Activated naive CD4-positive, alpha-beta T cell treated with Interleukin-2 at 50 U/mL for 16 hours (primary cell): Measurements from ENCODE around the gene CIC.

Experiments
- DNase-seq: peaks from one replicate; pipeline ENCODE4 v3.0.0-alpha.2; 2020

The CIC gene

GRCh38 chr19:42290136-42290522 is 21.1 kb downstream of the CIC start:
- no peak for DNase-seq

DNA sequence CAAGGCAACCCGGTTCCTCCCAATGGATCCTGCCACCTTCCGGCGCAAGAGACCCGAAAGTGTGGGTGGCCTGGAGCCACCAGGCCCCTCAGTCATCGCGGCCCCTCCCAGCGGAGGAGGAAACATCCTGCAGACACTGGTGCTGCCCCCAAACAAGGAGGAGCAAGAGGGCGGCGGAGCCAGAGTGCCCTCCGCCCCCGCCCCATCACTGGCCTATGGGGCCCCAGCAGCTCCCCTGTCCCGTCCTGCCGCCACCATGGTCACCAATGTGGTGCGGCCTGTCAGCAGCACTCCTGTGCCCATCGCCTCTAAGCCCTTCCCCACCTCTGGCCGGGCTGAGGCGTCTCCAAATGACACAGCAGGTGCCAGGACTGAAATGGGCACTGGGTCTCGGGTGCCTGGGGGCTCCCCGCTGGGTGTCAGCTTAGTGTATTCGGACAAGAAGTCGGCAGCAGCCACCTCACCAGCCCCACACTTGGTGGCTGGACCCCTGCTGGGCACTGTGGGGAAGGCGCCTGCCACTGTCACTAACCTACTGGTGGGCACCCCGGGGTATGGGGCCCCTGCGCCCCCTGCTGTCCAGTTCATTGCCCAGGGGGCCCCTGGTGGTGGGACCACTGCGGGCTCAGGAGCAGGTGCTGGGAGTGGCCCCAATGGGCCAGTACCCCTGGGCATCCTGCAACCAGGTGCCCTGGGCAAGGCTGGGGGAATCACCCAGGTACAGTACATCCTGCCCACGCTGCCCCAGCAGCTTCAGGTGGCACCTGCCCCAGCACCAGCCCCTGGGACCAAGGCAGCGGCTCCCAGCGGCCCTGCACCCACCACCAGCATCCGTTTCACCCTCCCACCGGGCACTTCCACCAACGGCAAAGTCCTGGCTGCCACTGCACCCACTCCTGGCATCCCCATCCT is 21.7 kb downstream of the CIC start:
- peak; percentile 63 for DNase-seq

DNA sequence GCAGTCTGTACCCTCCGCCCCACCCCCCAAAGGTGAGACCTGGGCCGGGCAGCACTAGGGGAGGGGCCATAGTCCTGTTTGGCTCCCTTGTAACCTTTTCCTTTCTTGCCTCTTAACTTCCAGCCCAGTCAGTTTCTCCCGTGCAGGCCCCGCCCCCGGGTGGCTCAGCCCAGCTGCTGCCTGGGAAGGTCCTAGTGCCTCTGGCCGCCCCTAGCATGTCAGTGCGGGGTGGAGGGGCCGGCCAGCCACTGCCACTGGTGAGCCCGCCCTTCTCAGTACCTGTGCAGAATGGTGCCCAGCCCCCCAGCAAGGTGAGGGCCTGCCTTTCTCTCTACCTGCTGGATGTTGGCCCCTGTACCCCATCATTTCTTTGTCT is 22.4 kb downstream of the CIC start:
- no peak for DNase-seq

DNA sequence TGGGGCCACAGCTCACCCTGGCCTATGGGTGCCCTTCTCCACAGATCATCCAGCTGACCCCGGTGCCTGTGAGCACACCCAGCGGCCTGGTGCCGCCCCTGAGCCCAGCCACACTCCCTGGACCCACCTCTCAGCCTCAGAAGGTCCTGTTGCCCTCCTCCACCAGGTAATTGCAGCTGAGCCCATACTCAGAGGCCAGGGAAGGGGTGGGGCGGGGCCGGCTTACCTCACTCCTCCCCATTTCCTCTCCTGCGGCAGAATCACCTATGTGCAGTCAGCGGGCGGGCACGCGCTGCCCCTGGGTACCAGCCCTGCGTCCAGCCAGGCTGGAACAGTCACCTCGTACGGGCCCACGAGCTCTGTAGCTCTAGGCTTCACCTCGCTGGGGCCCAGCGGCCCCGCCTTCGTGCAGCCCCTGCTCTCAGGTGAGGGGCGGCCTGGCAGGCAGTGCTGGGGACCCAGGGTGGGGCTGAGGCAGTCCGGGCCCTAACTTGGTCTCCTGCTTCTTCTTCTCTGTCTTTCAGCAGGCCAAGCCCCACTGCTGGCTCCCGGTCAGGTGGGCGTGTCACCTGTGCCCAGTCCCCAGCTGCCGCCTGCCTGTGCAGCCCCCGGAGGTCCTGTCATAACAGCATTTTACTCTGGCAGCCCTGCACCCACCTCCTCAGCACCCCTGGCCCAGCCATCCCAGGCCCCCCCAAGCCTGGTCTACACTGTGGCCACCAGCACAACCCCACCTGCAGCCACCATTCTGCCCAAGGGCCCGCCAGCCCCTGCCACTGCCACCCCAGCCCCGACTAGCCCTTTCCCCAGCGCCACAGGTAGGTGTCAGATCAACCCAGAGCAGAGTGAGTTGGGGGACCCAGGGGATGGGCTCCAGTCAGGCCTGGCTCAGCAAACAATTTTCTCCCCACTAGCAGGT is 23.2 kb downstream of the CIC start:
- no peak for DNase-seq

GRCh38 chr19:42292963-42293362 is 23.9 kb downstream of the CIC start:
- DNase-seq = no peak

DNA sequence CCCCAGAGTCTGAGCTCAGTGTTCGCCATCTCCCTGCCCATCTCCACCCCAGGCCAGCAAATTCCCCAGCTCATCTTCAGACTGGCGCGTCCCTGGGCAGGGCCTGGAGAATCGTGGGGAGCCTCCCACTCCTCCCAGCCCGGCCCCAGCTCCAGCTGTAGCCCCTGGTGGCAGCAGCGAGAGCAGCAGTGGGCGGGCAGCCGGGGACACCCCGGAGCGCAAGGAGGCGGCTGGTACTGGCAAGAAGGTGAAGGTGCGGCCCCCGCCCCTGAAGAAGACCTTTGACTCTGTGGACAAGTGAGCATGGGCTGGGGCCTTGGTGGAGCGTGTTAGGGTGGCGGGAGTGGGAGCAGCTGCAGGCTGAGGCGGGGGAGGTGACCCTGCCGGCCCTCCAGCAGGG is 24.5 kb downstream of the CIC start:
- DNase-seq = no peak

DNA sequence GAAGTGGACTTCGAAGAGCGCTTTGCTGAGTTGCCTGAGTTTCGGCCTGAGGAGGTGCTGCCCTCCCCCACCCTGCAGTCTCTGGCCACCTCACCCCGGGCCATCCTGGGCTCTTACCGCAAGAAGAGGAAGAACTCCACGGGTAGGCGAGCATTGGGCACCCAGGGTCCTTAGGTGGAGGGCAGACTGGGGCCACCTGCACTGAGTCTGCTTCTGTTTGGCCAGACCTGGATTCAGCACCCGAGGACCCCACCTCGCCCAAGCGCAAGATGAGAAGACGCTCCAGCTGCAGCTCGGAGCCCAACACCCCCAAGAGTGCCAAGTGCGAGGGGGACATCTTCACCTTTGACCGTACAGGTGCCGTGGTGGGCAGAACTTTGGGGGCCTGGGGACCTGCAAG is 24.9 kb downstream of the CIC start:
- no peak for DNase-seq

DNA sequence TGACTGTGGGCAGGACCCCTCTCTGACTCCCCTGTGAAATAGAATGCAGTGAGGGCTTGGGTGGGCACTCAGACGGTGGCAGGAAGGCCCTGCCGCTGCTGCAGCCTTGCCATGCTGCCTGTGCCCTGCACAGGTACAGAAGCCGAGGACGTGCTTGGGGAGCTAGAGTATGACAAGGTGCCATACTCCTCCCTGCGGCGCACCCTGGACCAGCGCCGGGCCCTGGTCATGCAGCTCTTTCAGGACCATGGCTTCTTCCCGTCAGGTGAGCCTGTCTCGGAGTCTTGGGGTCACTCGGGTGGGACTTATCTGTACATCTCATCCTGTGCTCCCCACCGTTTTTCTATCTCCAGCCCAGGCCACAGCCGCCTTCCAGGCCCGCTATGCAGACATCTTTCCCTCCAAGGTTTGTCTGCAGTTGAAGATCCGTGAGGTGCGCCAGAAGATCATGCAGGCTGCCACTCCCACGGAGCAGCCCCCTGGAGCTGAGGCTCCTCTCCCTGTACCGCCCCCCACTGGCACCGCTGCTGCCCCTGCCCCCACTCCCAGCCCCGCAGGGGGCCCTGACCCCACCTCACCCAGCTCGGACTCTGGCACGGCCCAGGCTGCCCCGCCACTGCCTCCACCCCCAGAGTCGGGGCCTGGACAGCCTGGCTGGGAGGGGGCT is 25.6 kb downstream of the CIC start:
- no peak for DNase-seq

- no peak for DNase-seq
Measured at GRCh38 chr19:42295342-42295741, 26.3 kb downstream of the CIC start.

DNA sequence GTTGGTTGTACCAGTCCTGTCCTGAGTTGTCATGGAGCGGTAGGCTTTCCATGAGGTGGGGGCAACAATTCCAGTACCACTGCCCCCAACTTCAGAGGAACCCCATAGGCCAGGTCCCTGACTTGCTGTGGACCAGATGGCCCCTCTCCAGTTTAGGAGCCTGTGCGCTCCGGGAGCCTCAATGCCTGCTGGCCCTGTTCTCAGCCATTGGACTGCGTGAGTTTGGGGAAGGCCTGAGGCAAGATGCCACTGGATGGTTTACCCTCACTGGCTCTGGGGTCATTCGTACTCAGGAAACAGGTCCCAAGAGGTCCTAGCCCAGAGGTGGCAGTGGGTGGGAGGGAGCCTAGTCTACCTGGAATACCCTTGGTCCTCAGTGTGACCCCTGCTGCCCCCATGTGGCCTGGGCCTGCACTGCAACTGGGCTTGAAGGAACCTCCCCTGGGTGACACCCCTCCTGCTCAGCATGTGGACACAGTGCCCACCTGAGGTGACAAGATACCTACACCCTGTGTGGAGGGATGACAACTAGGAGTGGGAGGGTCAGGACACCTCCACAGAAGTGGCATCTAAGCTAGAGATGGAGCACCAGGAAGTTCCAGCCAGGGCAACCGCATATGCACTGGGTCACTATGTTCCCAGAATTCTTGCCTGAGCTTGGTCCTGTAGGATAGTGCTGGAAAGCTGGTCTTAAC is 26.9 kb downstream of the CIC start:
- peak; percentile 91 for DNase-seq

DNA sequence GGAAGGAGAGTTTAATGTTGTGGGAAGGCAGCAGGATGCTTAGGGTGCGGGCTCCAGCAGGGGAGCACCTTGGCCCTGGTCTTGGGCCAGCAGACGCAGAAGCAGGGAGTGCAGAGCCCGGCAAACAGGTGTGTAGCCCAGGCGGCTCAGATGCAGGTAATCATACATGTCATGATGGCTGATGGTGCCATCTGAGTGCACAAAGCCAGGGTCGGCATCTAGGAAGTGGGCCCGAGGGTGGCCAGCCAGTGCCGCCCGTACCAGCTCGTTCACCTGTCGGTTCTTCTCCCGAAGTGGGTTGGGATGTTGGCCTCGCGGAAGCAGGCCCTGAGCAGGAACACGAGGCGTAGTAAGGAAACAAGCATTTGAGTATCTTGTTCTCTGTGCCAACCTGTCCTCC is 28.0 kb downstream of the CIC start:
- DNase-seq = no peak

- no peak for DNase-seq
Measured at GRCh38 chr19:42301646-42302203, 32.7 kb downstream of the CIC start, which contains the start of gene PRR19. Gene PRR19 (plus strand): TSS chr19:42302132. CDS start chr19:42309585, 7,453 bp downstream.

GRCh38 chr19:42303101-42303464 is 34.0 kb downstream of the CIC start:
- DNase-seq = no peak

GRCh38 chr19:42303876-42304275 is 34.8 kb downstream of the CIC start:
- no peak for DNase-seq

DNA sequence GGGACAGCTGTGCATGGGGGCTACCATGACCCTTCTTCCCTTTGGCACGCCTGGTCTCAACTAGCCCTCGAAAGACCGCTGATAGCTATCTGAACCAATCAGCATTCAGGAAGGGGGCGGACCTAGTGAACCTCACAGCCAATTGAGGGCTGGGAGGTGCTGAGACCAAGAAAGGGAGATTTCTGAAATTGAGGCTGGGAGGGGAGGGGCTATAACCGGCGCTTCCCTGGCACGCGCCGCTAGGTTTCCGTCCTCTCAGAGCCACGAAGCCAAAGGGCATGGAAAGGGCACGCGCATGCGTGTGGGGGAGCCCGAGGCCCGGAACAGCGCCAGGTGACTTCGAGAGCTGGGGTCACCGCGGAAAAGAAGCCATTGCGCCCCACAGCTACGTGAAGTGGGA is 37.6 kb downstream of the CIC start:
- DNase-seq = no peak

DNA sequence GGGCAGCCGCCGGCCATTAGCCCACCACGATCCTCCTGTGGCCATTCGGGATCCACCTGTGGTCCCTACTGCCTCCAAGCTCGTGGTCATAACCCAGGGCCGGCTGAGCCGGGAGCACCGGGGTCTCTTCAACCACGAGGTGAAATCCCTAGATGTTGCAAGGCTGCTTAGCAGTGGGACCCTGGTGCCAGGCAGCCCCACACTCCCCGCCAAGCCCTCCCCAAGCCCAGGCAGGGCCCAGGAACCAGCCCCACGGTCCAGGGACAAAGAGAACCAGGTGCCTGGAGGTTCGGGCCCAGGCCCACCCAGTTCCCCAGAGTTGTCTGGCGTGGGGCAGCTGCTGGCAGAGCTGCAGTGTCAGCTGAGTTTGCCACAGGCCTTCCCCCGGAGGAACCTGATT is 40.6 kb downstream of the CIC start:
- DNase-seq = no peak

DNA sequence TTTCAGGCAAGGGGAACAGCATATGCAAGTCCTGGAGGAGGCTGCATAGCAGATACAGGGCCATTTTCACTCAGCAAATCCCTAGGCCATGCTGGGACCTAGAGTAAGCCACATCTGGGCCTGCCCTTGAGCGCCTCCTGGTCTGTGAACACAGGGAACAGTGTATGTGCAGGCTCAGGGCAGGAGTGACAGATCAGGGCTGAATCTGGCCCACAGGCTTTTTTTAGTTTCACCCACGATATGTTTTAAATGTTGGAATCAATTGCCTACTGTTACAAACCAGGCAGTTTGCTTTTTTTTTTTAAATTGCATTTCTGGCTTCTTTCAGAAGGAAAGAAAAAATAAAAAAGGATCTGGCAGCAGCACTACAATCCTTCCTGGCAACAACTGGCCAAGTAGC is 42.6 kb downstream of the CIC start:
- DNase-seq = no peak

- DNase-seq = no peak
Measured at GRCh38 chr19:42312370-42312769, 43.3 kb downstream of the CIC start.

- DNase-seq = peak; percentile 48
Measured at GRCh38 chr19:42313096-42313839, 44.2 kb downstream of the CIC start, which contains the start of gene TMEM145. Gene TMEM145 (plus strand): TSS chr19:42313309. CDS start chr19:42313377, 68 bp downstream.

- DNase-seq = no peak
Measured at GRCh38 chr19:42313840-42314755, 45.0 kb downstream of the CIC start.
